GM19099 (cell line): ENCODE data around the gene DCTN5.

ENCODE experiments used
- POLR2A ChIP-seq: IDR thresholded peaks from 3 replicates; pipeline ENCODE4 v1.6.1; 2011; ENCODE audit warnings: low read depth; ENCODE audit not compliant: insufficient read length; ENCODE audit errors: extremely low read depth

DCTN5 gene

GRCh38 chr16:23650674-23651416 lies 9.6 kb downstream of the DCTN5 start:
- TF ChIP-seq POLR2A, result no peak

DNA sequence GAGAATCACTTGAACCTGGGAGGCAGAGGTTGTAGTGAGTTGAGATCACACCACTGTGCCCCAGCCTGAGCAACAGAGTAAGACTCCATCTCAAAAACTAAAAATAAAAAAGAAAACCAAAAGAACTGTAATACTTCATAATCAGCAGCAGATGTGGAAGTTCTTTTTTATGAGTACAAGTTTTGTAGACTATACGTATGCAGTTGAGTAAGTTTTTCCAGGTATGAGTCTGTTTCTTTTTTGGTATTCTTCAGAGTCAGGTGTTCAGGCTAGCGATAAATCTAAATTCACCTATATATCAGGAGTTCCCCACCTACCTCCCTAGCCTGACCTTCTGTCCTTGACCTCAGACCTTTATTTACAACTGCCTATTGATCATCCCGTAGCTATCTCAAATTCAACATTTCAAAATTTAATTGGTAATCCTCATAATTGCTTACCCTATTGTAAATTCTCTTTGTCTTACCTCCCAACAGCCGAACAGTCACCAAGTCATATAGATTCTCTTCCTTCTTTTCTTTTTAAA lies 10.7 kb downstream of the DCTN5 start:
- TF ChIP-seq POLR2A, result no peak

DNA sequence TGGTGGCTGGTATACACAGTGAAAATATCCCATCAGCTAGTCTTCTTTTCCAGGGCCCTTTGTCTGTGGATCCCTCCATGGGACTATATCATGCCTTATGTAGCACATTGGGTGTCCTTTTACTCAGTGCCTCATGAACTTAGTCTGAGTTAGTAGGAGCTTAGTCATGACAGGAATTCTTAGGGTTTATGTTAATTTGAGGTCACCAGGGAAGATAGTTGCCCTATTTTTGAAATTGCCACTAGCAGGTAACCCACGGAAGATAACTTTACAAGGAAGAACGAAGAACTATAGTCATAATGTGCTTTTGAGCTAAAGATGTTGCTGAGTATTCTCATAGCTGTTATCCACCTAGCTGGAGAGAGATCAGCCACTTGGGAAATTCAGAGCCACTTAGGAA lies 22.7 kb downstream of the DCTN5 start:
- no peak for TF ChIP-seq POLR2A

DNA sequence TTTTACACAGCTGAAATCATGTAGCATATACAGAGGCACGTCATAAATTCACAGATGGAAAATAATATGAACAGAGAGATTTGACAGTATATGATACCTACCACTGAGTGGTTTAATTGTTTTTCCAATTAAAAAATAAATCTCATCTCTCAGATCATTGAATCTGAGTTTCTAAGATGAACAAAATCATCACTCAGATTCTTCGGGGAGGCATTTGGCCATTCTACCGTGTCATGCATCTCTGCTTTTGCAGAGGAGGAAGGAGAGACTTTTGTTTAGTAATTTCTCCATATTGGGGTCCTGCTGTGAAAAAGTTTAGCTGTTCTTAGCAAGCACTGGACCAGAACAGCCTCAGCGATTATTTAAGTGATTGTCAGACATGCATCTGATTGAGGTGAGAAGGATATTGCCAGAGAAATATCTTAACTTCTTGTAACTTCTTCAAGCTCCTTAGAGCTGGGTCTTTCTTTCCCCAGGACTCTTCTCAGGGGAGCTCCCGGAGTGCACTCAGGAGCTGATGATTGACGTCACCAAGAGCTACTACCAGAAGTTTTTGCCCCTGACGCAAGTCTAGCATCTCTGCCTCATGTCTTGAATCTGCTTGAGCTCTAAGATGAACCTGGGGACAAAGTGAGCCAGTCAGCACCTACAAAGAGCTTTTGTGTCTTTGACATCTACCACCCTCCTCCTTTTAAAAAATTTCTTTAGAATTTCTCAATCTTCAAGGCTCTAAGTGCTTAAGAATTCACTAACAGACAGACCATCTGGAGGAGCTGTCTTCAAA lies 25.5 kb downstream of the DCTN5 start:
- TF ChIP-seq POLR2A, result no peak

DNA sequence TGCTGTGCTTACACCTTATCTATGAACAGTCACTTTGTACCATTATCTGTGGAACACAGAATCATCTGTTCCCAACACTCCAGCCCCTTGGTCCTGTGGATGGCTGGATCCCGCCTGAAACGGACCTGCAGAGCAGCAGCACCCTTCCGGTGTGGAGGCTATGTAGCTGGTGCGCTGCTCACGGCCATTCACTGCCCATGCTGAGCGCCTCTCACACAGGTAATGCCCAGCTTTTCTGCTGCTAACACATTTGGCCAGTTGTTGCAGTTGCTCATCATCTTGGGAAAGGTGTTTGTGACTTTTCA lies 26.0 kb downstream of the DCTN5 start:
- no peak for TF ChIP-seq POLR2A

- TF ChIP-seq POLR2A, result no peak
Observed at GRCh38 chr16:23668225-23668624, 27.0 kb downstream of the DCTN5 start.

- no peak for TF ChIP-seq POLR2A
Observed at GRCh38 chr16:23668873-23669272, 27.6 kb downstream of the DCTN5 start.

DNA sequence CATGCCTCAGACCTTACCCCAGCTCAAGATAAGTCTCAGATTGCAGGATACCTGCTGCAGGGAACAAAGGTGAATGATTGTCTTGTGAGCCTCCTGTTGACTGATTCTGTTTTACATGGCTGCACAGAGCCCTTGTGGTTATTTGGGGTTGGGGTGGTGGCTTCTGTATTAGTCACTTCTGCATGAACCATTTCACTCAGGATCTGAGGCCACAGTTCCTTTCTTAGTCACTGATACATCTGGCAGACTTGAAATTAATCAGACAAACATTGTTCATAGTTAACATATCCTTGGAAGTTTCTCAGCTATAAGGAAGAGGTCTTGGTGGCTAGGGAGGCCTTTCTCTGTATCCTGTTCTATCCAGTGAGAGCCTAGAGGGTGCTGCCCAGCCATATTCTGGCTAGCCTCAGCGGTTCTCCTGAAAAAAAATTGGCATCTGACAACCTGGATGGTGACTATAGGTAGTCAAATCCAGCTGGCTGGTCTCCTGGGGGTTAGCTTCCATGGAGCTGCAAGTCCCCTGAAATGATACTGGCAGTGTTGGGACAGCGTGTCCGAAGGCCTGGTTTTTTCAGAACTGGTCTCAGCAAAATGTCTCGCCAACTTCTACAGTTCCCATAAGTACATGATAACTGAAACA lies 29.0 kb downstream of the DCTN5 start:
- peak; percentile 12 for TF ChIP-seq POLR2A

- no peak for TF ChIP-seq POLR2A
Observed at GRCh38 chr16:23673971-23674614, 32.8 kb downstream of the DCTN5 start.

- no peak for TF ChIP-seq POLR2A
Observed at GRCh38 chr16:23676924-23677480, 35.7 kb downstream of the DCTN5 start.

DNA sequence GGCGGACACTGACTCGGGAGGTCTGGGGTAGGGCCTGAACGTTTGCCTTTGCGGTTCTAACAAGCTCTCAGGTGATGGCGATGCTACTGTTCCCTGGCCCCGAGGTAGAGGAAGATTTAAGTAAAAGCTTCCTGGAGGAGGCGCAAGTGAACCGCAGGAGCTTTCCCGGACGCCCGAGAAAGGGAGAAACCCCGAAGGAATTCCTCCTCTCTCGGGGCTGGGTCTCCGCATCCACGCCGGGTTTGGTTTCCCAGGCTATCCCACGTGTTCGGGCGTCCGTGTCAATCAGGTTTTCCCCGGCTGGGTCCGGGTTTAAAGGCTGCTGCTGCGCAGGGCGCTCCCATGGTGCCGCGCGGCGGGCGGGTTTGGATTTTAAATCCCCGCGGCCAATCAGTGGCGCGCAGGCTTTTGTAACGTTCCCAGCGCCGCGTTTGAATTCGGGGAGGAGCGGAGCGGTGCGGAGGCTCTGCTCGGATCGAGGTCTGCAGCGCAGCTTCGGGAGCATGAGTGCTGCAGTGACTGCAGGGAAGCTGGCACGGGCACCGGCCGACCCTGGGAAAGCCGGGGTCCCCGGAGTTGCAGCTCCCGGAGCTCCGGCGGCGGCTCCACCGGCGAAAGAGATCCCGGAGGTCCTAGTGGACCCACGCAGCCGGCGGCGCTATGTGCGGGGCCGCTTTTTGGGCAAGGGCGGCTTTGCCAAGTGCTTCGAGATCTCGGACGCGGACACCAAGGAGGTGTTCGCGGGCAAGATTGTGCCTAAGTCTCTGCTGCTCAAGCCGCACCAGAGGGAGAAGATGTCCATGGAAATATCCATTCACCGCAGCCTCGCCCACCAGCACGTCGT lies 37.4 kb downstream of the DCTN5 start, which contains the start of gene PLK1:
TSS of gene PLK1 (plus strand) at position 460 of the 844 bp plus-strand sequence. CDS start at position 504, 44 bp downstream.
- TF ChIP-seq POLR2A, result peak; percentile 73

DNA sequence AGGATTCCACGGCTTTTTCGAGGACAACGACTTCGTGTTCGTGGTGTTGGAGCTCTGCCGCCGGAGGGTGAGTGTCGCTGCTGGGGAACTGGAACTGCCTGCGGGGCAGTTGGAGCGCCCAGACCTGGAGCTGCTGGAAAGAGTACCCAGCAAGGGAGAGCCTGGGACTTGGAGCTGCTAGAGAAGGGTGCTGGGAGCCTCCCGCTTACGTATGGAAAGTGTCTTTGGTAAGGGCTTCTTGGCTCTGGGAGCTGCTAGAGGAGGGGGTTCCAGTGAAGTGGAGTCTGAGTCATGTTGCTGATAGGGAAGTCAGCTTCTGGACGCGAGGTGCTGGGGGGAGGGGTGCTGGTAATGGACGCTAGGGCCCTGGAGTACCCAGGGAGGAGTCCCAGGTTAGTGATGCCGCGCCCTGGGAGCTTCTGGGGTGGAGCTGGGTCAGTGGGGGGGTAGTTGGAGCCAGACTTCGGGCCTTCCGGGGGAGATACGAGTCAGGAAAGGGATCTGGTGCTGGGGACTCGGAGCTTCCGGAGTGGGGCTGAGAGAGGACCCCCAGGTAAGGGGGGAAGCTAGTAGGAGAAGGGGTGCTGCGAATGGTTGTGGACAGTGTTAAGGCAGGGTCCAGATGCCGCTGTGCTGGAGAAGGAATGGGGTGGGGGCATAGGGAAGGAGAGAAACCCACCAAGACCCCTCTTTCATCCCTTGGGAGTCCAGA lies 38.2 kb downstream of the DCTN5 start:
- TF ChIP-seq POLR2A, result no peak

DNA sequence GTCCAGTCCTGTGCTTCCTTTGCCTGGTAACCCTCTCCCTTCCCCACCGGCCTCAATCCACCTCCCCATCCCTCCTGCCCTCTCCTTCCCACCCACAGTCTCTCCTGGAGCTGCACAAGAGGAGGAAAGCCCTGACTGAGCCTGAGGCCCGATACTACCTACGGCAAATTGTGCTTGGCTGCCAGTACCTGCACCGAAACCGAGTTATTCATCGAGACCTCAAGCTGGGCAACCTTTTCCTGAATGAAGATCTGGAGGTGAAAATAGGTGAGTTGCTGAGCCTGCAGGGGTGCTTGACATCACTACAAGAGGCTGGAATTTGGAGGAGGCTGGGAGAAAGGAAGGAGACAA lies 38.7 kb downstream of the DCTN5 start:
- no peak for TF ChIP-seq POLR2A
